ENCODE results near the gene ACOXL. TPM values are rescaled to one million over a fixed set of nuclear protein-coding genes. Genes with fewer than 3 reads are reported as not detected.

The ACOXL gene
- total RNA-seq, 6 experiments from 2014 or later: not detected

- no peaks in the 10 kb centered on the region for H3K36me3 ChIP-seq
- no peaks in the 10 kb centered on the region for H3K9me3 ChIP-seq
- TF ChIP-seq POLR2A (IDR thresholded peaks at IDR 0.05): no peak
- TF ChIP-seq CTCF (IDR thresholded peaks at IDR 0.05): no peak
- no peaks in the 10 kb centered on the region for H3K27me3 ChIP-seq
- H3K4me1 ChIP-seq: peaks cover 0 to 9% (median 0%) of the 10 kb centered on the region in 4 donors
- intact Hi-C loops (cut with DNase I): no loop called here
- no peak overlapping the region for H3K4me3 ChIP-seq
- WGBS (ENCODE audit: insufficient coverage, low coverage, low lambda C conversion rate, missing lambda C conversion rate): 0% methylated on average over 3 of the region's 6 CpGs
- H3K27ac ChIP-seq: peak overlapping the region in 1 of 3 donors; percentile 0
- peak; percentile 60 to 90 (median 88) for DNase-seq
- peak; percentile 86 to 96 (median 92) for ATAC-seq
These were observed 41.1 kb downstream of the ACOXL start for GRCh38 chr2:110773401-110773921.

GRCh38 chr2:110774701-110775100 is 42.3 kb downstream of the ACOXL start:
- H3K4me3 ChIP-seq: no peak overlapping the region
- no peak for ATAC-seq
- no peaks in the 10 kb centered on the region for H3K36me3 ChIP-seq
- H3K27ac ChIP-seq: no peak overlapping the region
- TF ChIP-seq CTCF (IDR thresholded peaks at IDR 0.05) (no peak), POLR2A (IDR thresholded peaks at IDR 0.05) (no peak)
- H3K4me1 ChIP-seq: peaks cover 0 to 9% (median 0%) of the 10 kb centered on the region in 4 donors
- no peaks in the 10 kb centered on the region for H3K9me3 ChIP-seq
- no peaks in the 10 kb centered on the region for H3K27me3 ChIP-seq
- intact Hi-C loops (cut with DNase I): no loop called here
- DNase-seq: no peak
- WGBS (ENCODE audit: insufficient coverage, low coverage, low lambda C conversion rate, missing lambda C conversion rate): 96% methylated on average over 2 of the region's 2 CpGs

GRCh38 chr2:110777531-110778311 is 45.3 kb downstream of the ACOXL start:
- Histone ChIP-seq H3K9me3 (no peaks in the 10 kb centered on the region), H3K4me1 (peaks cover 0 to 9% (median 0%) of the 10 kb centered on the region in 4 donors), H3K4me3 (no peak overlapping the region), H3K27ac (no peak overlapping the region), H3K27me3 (no peaks in the 10 kb centered on the region), H3K36me3 (no peaks in the 10 kb centered on the region)
- 82% methylated on average over 6 of the region's 12 CpGs for WGBS (ENCODE audit: insufficient coverage, low coverage, low lambda C conversion rate, missing lambda C conversion rate)
- DNase-seq (no peak), ATAC-seq (no peak)
- TF ChIP-seq POLR2A (IDR thresholded peaks at IDR 0.05) (no peak), CTCF (IDR thresholded peaks at IDR 0.05) (no peak)
- intact Hi-C loops (cut with DNase I): no loop called here

GRCh38 chr2:110780461-110780860 is 48.1 kb downstream of the ACOXL start:
- WGBS (ENCODE audit: insufficient coverage, low coverage, low lambda C conversion rate, missing lambda C conversion rate): 58% methylated on average over 3 of the region's 3 CpGs
- TF ChIP-seq POLR2A (IDR thresholded peaks at IDR 0.05) (no peak), CTCF (IDR thresholded peaks at IDR 0.05) (no peak)
- H3K36me3 ChIP-seq: no peaks in the 10 kb centered on the region

More at GRCh38 chr2:110780461-110780860, 48.1 kb downstream of the ACOXL start:
- ATAC-seq: no peak
- no peaks in the 10 kb centered on the region for H3K9me3 ChIP-seq
- no peaks in the 10 kb centered on the region for H3K4me1 ChIP-seq
- no peak for DNase-seq
- H3K27me3 ChIP-seq: no peaks in the 10 kb centered on the region
- intact Hi-C loops (cut with DNase I): no loop called here
- H3K27ac ChIP-seq: no peak overlapping the region
- H3K4me3 ChIP-seq: no peak overlapping the region

Measured in right lobe of liver (tissue), 6 donors.